Mucosa of stomach (tissue), 1 donor: ENCODE data around the gene ST3GAL4.

Source experiments
- H3K27me3 ChIP-seq: one replicate; pipeline ENCODE4 v1.7.0; 2013; ENCODE audit warnings: mild to moderate bottlenecking, low read length; ENCODE audit not compliant: control insufficient read depth, insufficient read depth
- H3K36me3 ChIP-seq: one replicate; pipeline ENCODE4 v1.7.0; 2013; ENCODE audit warnings: low read length; ENCODE audit not compliant: control insufficient read depth, insufficient read depth
- H3K4me1 ChIP-seq: one replicate; pipeline ENCODE4 v1.7.0; 2013; ENCODE audit warnings: mild to moderate bottlenecking, low read length; ENCODE audit not compliant: control insufficient read depth, insufficient read depth
- H3K4me3 ChIP-seq: one replicate; pipeline ENCODE4 v1.7.0; 2013; ENCODE audit warnings: low read length
- H3K9ac ChIP-seq: one replicate; pipeline ENCODE4 v1.7.0; 2013; ENCODE audit warnings: mild to moderate bottlenecking, low read length, moderate library complexity
- H3K9me3 ChIP-seq: one replicate; pipeline ENCODE4 v1.7.0; 2013; ENCODE audit warnings: mild to moderate bottlenecking, low read length, moderate library complexity; ENCODE audit not compliant: control insufficient read depth
- donor health status: Pancreatic carcinoma.

The ST3GAL4 gene

DNA sequence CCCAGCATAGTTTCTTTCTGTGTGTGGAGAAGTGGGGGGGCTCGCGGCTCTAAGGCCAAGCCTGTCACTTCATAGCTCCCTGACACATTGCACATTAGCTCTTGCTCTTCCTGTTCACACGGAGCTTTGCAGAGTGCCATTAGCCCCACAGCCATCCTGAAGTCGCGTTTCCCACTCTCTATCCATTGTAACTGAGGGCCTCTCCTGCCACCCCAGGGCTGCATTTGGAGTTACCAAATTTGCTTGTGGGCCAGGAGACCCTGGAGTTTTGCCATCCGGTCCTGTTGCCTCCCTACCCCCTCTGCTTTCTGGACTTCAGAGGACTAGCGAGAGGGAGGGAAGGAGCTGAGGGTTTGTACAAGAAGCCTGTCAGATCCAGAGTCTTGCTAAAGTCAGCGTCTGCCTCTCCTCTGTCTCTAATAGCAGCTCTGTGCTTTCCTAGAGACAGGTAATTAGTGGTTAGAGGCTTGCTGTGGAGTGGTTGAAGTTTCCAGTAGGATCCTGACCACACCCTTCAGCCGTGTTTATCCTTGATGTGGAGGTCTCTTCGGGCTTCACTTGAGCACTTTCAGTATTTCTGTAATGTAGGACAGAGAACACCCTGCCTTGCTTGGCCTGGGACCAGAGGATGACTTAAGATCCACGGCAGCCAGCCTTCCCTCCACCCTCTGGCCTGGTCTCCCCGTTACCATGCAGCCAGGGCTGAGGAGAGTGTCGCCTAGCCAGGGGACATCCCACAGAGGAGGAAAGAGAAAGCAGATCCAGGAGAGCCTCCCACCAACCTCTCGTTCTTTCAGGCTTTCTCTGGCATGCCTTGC lies 37.5 kb upstream of the ST3GAL4 start:
- Histone ChIP-seq H3K9me3 (no peaks in the 10 kb centered on the region), H3K4me3 (no peak overlapping the region), H3K9ac (peak overlapping the region; percentile 38), H3K27me3 (no peaks in the 10 kb centered on the region), H3K4me1 (peaks cover 19% of the 10 kb centered on the region), H3K36me3 (no peaks in the 10 kb centered on the region)

DNA sequence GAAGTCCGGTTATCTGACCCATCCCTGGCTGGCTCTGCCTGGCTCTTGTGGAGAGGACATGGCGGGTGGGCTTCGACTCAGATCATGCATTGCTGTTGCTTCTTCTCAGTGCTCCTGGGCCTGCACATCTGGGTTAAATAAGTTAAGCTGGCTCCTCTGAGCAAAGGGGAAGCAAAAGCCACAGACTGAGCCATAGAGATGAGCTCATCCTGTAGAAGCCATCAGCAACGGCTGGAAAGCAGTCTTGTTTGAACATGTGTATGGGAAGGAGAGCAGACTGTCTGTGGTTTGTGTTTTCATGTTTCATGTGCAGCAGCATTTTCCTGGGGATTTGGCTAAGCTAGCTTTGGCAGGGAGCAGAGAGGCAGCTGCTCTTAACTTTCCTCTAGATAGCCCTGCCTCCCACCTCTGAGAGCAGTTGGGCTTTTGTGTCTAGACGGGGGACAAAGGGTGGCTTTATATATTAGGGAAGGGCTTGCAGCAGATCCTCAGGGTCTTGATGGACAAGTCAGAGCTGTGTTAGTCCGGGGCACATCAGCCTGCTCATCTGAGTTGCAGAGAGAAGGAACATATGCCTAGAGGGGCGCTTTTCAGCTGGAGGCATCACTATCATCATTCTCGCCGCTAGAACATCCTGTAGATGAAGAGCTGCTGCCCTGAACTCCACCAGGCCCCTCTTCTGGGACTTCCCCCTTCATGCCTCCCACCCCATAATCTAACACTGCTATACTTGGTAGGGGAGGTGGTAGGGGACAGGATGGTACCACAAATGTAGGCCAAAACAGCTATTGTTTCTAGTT lies 36.7 kb upstream of the ST3GAL4 start:
- Histone ChIP-seq H3K4me1 (peaks cover 12% of the 10 kb centered on the region), H3K9me3 (no peaks in the 10 kb centered on the region), H3K27me3 (no peaks in the 10 kb centered on the region), H3K9ac (no peak overlapping the region), H3K4me3 (no peak overlapping the region), H3K36me3 (no peaks in the 10 kb centered on the region)

DNA sequence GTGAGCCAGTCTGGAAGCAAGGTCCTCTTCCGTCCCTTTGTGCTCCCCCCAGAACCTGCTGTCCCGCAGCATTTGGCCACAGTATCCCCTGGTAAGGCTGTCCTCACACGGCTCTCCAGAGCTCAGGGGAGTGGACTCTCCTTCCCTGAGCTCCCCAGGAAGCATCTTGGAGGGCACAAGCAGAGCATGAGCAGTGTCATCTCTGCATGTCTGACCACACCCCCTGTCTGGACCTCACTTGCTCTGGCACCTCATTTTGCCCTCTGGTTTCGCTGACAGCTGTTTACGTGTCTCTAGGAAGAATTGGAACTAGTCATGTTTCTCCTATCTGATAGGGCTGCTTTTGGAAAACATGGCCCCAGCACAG lies 36.1 kb upstream of the ST3GAL4 start:
- Histone ChIP-seq H3K9me3 (no peaks in the 10 kb centered on the region), H3K4me1 (peaks cover 12% of the 10 kb centered on the region), H3K27me3 (no peaks in the 10 kb centered on the region), H3K4me3 (no peak overlapping the region), H3K9ac (no peak overlapping the region), H3K36me3 (no peaks in the 10 kb centered on the region)

DNA sequence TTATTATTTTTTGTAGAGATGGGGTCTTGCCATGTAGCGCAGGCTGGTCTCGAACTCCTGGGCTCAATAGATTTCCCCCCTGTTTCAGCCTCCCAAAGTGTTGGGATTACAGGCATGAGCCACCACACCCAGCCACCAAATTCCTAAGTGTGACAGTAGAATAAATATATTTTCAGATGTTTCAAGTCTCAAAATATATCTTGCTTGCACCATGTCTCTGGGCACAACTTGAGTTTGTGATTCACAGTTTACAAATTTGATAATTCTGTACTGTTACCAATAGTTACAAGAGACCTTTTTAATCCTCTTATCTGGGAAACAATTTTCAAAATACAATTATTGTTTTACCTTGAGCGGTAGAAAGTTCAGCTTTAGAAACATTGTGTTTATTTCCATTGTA lies 32.5 kb upstream of the ST3GAL4 start:
- H3K9me3 ChIP-seq: no peaks in the 10 kb centered on the region

DNA sequence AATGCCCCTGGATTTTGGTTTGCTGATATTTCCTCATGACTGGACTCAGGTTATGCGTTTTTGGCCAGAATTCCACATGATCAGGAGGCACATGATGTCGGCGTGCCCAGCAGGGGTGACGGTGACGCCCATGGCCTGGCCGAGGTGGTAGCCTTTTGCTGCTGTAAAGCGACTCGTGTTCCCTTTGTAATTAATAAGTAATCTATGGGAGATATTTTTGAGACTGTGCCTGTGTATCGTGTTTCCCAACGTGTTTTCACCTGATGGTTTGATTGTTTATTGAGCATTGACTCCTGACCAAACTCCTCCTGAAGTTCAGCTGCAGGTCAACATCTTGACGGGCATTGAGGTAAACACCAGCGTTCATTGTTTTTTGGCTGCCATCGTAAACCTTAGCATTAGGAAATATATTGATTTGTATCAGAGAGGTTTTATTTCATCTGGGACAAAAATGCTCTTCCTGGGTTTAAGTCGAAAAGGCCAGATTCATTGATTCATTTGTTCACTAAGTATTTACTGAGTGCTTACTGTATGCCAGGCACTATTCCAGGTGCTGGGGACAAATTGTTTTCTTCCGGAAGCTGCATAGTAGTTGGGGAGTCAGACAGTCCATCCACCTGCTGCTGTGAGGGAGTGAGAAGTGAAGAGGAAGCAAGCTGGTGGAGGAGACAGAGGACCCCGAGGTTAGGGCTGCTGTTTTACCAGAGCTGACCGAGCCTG lies 28.0 kb upstream of the ST3GAL4 start:
- no peak overlapping the region for H3K4me3 ChIP-seq
- H3K9me3 ChIP-seq: no peaks in the 10 kb centered on the region
- no peak overlapping the region for H3K9ac ChIP-seq
- no peaks in the 10 kb centered on the region for H3K4me1 ChIP-seq
- no peaks in the 10 kb centered on the region for H3K36me3 ChIP-seq
- no peaks in the 10 kb centered on the region for H3K27me3 ChIP-seq

More for the DNA sequence above, 32.5 kb upstream of the ST3GAL4 start:
- Histone ChIP-seq H3K27me3 (no peaks in the 10 kb centered on the region), H3K36me3 (no peaks in the 10 kb centered on the region), H3K4me3 (no peak overlapping the region), H3K4me1 (peaks cover 5% of the 10 kb centered on the region), H3K9ac (no peak overlapping the region)

DNA sequence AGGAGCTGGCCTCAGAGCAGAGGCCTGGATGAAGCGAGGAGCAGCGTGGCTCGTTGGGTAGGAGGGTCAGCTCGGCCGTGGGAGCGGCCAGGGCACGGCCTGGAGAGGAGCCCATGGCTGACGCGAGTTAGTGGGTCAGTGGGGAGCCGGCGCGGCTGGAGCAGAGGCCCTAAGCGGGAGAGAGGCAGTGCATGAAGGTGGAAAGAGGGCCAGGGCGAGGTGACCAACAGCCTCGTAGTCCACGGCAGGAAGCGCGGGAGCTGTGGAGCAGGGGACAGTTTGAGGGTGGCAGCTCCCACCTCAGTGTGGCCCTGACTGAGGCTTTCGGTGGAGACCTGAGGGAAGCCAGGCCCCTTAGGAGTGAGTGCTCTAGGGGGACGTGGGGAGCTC lies 27.5 kb upstream of the ST3GAL4 start:
- Histone ChIP-seq H3K4me1 (no peaks in the 10 kb centered on the region), H3K9me3 (no peaks in the 10 kb centered on the region), H3K9ac (no peak overlapping the region)

DNA sequence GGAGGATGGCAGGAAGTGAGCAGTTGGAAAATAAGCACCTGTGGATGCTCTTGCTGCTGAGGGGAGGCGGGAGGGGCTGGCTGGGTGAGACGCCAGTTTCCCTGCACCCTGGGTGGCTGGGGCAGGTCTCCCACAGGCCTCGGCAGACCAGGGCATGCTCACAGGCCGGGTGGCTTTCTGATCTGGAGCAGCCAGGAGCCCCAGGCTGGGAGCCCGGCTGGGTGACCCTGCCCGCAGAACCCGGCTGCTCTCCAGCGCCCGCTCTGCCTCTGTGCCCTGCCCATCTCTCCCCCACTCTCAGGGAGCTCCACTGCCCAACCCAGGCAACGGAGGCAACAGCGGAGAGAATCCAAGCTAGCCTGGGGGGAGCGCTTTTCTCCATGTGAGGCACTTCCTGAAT lies 27.0 kb upstream of the ST3GAL4 start:
- no peaks in the 10 kb centered on the region for H3K9me3 ChIP-seq
- no peaks in the 10 kb centered on the region for H3K27me3 ChIP-seq
- no peak overlapping the region for H3K9ac ChIP-seq
- H3K4me3 ChIP-seq: no peak overlapping the region
- no peaks in the 10 kb centered on the region for H3K4me1 ChIP-seq
- no peaks in the 10 kb centered on the region for H3K36me3 ChIP-seq

More for the DNA sequence above, 27.5 kb upstream of the ST3GAL4 start:
- Histone ChIP-seq H3K27me3 (no peaks in the 10 kb centered on the region), H3K4me3 (no peak overlapping the region), H3K36me3 (no peaks in the 10 kb centered on the region)

DNA sequence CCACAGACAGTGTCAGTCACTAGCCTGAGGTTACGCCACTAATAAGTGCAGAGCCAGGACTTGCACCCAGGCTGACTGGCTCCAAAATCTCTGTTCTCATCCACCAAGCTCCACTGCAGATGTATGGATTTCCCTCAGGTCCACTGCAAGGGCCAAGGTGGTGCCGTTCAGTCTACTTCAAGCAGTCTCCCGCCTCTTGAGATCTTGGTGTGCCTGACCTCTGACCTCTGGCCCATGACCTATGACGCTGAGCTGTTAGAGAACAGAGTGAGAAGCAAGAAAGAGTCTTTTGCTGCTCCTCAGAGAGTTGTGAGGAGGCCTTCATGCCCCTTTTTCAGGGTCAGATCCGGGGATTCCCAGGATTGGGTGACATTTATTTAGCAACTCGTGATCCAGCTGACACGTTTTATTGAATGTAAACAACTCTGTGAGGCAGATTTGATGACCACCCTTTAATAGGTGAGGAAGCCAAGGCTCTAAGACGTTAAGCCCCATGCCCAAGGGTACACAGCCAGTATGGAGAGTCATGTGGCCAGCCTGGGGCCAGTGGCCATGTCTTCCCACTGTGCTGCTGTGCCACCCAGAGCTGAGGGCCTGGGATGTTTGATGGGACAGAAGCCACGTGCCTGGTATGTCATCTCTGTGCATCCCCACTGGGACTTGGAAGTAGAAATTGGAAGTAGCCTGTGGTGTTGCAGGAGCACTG lies 26.4 kb upstream of the ST3GAL4 start:
- H3K27me3 ChIP-seq: no peaks in the 10 kb centered on the region
- H3K36me3 ChIP-seq: no peaks in the 10 kb centered on the region
- no peaks in the 10 kb centered on the region for H3K4me1 ChIP-seq
- no peak overlapping the region for H3K9ac ChIP-seq
- H3K4me3 ChIP-seq: no peak overlapping the region
- H3K9me3 ChIP-seq: no peaks in the 10 kb centered on the region

DNA sequence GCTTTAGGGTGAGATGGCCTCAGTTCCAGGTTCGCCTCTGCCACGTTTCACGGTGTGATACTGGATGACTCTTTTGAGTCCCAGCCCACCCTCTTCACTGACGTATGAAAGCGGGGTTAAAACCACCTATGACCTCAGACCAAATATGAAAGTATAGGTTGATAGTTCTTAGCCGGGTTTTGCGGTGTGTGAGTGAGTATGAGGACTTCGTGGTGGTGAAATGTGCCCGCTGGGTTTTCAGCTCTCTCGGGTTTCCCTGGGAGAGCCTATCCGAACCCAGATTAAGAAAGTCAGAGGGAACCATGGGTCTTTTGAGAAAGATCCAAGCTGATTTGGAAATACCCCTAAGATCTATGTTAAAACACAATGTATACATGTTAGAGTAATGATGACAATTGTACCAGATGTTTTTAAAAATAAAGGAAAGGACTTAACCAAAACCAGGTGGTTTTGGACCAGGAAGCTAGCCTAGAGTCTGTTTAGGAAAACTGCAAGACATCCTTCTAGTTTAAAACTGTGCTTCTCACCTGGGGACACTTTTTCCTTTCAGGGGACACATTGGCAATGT lies 25.8 kb upstream of the ST3GAL4 start:
- H3K27me3 ChIP-seq: no peaks in the 10 kb centered on the region
- H3K9me3 ChIP-seq: no peaks in the 10 kb centered on the region
- no peak overlapping the region for H3K9ac ChIP-seq
- no peaks in the 10 kb centered on the region for H3K36me3 ChIP-seq
- H3K4me3 ChIP-seq: no peak overlapping the region
- H3K4me1 ChIP-seq: no peaks in the 10 kb centered on the region

DNA sequence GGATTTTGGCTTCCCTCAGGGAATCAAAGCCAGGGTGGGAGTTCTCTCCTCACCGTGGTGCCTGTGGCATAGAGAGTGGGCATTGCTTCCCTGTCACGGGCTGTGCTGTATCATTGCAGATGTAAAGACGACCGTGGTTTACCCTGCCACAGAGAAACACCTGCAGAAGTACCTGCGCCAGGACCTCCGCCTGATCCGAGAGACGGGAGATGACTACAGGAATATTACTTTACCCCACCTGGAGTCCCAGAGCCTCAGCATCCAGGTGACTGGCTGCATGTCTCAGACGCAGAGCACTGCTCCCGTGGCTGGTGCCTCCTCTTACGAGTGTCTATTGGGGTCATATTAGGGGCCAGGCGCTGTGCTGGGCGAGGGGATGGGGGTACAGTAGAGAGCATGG lies 24.2 kb upstream of the ST3GAL4 start:
- no peak overlapping the region for H3K4me3 ChIP-seq
- no peaks in the 10 kb centered on the region for H3K27me3 ChIP-seq
- no peaks in the 10 kb centered on the region for H3K4me1 ChIP-seq
- H3K9ac ChIP-seq: no peak overlapping the region
- no peaks in the 10 kb centered on the region for H3K9me3 ChIP-seq
- H3K36me3 ChIP-seq: no peaks in the 10 kb centered on the region

DNA sequence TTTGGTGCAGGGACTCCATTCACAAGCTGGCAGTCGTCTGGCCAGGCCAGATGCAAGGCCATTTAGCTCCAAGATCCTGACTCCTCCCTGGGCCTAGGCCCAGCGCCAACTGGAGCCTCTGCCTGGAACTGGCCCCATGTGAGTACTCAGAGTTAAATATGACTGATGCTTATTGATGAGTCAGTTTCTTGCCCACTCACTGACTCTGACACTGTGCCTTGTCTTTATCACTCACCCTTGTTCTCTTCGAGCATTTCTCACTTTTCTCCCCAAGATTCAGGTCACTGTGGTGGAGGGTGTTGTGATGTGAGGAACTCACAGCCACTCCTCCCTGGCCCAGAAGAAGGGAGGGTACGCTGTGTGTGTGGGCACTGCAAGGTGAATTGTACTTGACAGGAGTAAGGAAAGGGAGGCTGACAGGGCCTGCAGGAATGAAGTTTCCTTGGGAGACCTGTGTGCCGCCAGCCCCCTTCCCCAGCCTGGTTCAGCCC lies 23.2 kb upstream of the ST3GAL4 start:
- no peaks in the 10 kb centered on the region for H3K9me3 ChIP-seq
- H3K4me3 ChIP-seq: no peak overlapping the region
- no peak overlapping the region for H3K9ac ChIP-seq
- no peaks in the 10 kb centered on the region for H3K36me3 ChIP-seq
- no peaks in the 10 kb centered on the region for H3K27me3 ChIP-seq
- H3K4me1 ChIP-seq: no peaks in the 10 kb centered on the region
